Neural cell (in vitro differentiated cells): ENCODE results near the gene STAT3. TPM values are rescaled to one million over a fixed set of nuclear protein-coding genes. Genes with fewer than 3 reads are reported as not detected.

Source experiments
- H2AFZ ChIP-seq: fragments of 200-600, 300-800 bp; sonication (generic), shearing (Covaris generic); 2 replicates; pipeline ENCODE4 v1.6.0; 2014; ENCODE audit warnings: low read depth, mild to moderate bottlenecking, antibody characterized with exemption, low read length, moderate library complexity
- H3F3A ChIP-seq: fragments of 200-600 bp; shearing (Covaris generic); 2 replicates; pipeline ENCODE4 v1.6.1; 2016; ENCODE audit warnings: mild to moderate bottlenecking, moderate library complexity, mixed read lengths, antibody characterized with exemption, low read length; ENCODE audit not compliant: insufficient read depth, poor library complexity, severe bottlenecking
- H3K27ac ChIP-seq: fragments of 200-600, 300-800 bp; sonication (generic), shearing (Covaris generic); 2 replicates; pipeline ENCODE4 v1.5.1; 2014; ENCODE audit warnings: mild to moderate bottlenecking, low read length, moderate library complexity
- H3K27me3 ChIP-seq: fragments of 300-800, 200-600 bp; sonication (generic), shearing (Covaris generic); 2 replicates; pipeline ENCODE4 v1.6.0; 2014; ENCODE audit warnings: mild to moderate bottlenecking, low read depth, low read length, moderate library complexity; ENCODE audit not compliant: insufficient read depth
- H3K36me3 ChIP-seq: fragments of 300-800, 200-600 bp; sonication (generic), shearing (Covaris generic); 2 replicates; pipeline ENCODE4 v1.5.1; 2014; ENCODE audit warnings: mild to moderate bottlenecking, antibody characterized with exemption, low read length, moderate library complexity; ENCODE audit not compliant: insufficient read depth
- H3K4me2 ChIP-seq: fragments of 300-800, 200-600 bp; sonication (generic), shearing (Covaris generic); 2 replicates; pipeline ENCODE4 v1.6.0; 2014; ENCODE audit warnings: mild to moderate bottlenecking, low read length
- H3K4me3 ChIP-seq: fragments of 300-800, 200-600 bp; sonication (generic), shearing (Covaris generic); 2 replicates; pipeline ENCODE4 v1.5.1; 2014; ENCODE audit warnings: mild to moderate bottlenecking, low read length, moderate library complexity
- H3K79me2 ChIP-seq: fragments of 200-600 bp; shearing (Covaris generic); replicated peaks from 2 replicates; pipeline ENCODE4 v1.6.0; 2014; ENCODE audit warnings: mild to moderate bottlenecking, low read length, moderate library complexity; ENCODE audit not compliant: insufficient read depth
- H3K9ac ChIP-seq: fragments of 300-800, 200-600 bp; sonication (generic), shearing (Covaris generic); 2 replicates; pipeline ENCODE4 v1.6.1; 2016; ENCODE audit warnings: mild to moderate bottlenecking, low read length, mixed read lengths
- H3K9me2 ChIP-seq: fragments of 200-600 bp; shearing (Covaris generic); 2 replicates; pipeline ENCODE4 v1.6.1; 2016; ENCODE audit warnings: mild to moderate bottlenecking, low read length, mixed read lengths; ENCODE audit not compliant: insufficient read depth
- H3K9me3 ChIP-seq: fragments of 200-600, 300-800 bp; sonication (generic), shearing (Covaris generic); 2 replicates; pipeline ENCODE4 v1.6.1; 2016; ENCODE audit warnings: mild to moderate bottlenecking, mixed run types, low read length, moderate library complexity, mixed read lengths
- H4K20me1 ChIP-seq: fragments of 200-600 bp; shearing (Covaris generic); 2 replicates; pipeline ENCODE4 v1.6.1; 2016; ENCODE audit warnings: mild to moderate bottlenecking, mixed run types; ENCODE audit not compliant: insufficient read depth
- CTCF ChIP-seq: fragments of 450-650 bp; IDR thresholded peaks from 2 replicates; pipeline ENCODE4 v1.5.1; 2014; ENCODE audit warnings: antibody characterized with exemption, mild to moderate bottlenecking, moderate library complexity; ENCODE audit not compliant: poor library complexity, severe bottlenecking
- EP300 ChIP-seq: fragments of 450-650 bp; conservative IDR thresholded peaks from 2 replicates; pipeline ENCODE4 v1.6.1; 2014; ENCODE audit warnings: antibody characterized with exemption, mild to moderate bottlenecking, moderate library complexity; ENCODE audit not compliant: poor library complexity, severe bottlenecking
- EZH2 ChIP-seq: fragments of 200-600, 300-800 bp; shearing (Covaris generic), sonication (generic); IDR thresholded peaks from 2 replicates; pipeline ENCODE4 v1.6.1; 2014; ENCODE audit warnings: antibody characterized with exemption, low read length, borderline replicate concordance, mild to moderate bottlenecking; ENCODE audit not compliant: insufficient read depth, poor library complexity, severe bottlenecking
- MXI1 ChIP-seq: fragments of 450-650 bp; conservative IDR thresholded peaks from 2 replicates; pipeline ENCODE4 v1.6.1; 2014; ENCODE audit warnings: antibody characterized with exemption, mild to moderate bottlenecking; ENCODE audit not compliant: poor library complexity, severe bottlenecking
- POLR2AphosphoS5 ChIP-seq: IDR thresholded peaks from 2 replicates; pipeline ENCODE4 v1.6.1; 2012
- RAD21 ChIP-seq: fragments of 450-650 bp; conservative IDR thresholded peaks from 2 replicates; pipeline ENCODE4 v1.6.1; 2014; ENCODE audit warnings: antibody characterized with exemption, mild to moderate bottlenecking, moderate library complexity
- REST ChIP-seq: IDR thresholded peaks from 2 replicates; pipeline ENCODE4 v1.6.1; 2012; ENCODE audit warnings: borderline replicate concordance
- SMC3 ChIP-seq: fragments of 450-650 bp; conservative IDR thresholded peaks from 2 replicates; pipeline ENCODE4 v1.6.1; 2014; ENCODE audit warnings: antibody characterized with exemption, mild to moderate bottlenecking, moderate library complexity; ENCODE audit not compliant: poor library complexity
- TAF1 ChIP-seq: IDR thresholded peaks from 2 replicates; pipeline ENCODE4 v1.6.1; 2012; ENCODE audit warnings: low read depth
- polyA plus RNA-seq: library from polyadenylated mRNA; depleted of rRNA; stranded (reverse); fragments of >200 nt; gene quantifications from 2 replicates; pipeline ENCODE4 v1.2.3, GENCODE V29; 2014

Gene STAT3
- polyA plus RNA-seq, 1 donor from 2014 or later: 24.2 TPM

- TF ChIP-seq REST (no peak), RAD21 (no peak), MXI1 (no peak), CTCF (no peak)
- no peaks in the 10 kb centered on the region for H3K27me3 ChIP-seq
- no peak overlapping the region for H3K4me2 ChIP-seq
- no peaks in the 10 kb centered on the region for H3K9me3 ChIP-seq
- no peak overlapping the region for H3K4me3 ChIP-seq
- no peaks in the 10 kb centered on the region for H3K36me3 ChIP-seq
- H3K9me2 ChIP-seq: no peaks in the 10 kb centered on the region
- no peak overlapping the region for H2AFZ ChIP-seq
- H3F3A ChIP-seq: no peaks in the 10 kb centered on the region
- H3K79me2 ChIP-seq: no peaks in the 10 kb centered on the region
- no peaks in the 10 kb centered on the region for H4K20me1 ChIP-seq
- H3K9ac ChIP-seq: no peak overlapping the region
- H3K27ac ChIP-seq: no peak overlapping the region
These were observed 43.5 kb upstream of the STAT3 start for GRCh38 chr17:42431758-42432161.

GRCh38 chr17:42429726-42430447, 41.6 kb upstream of the STAT3 start:
- no peaks in the 10 kb centered on the region for H3F3A ChIP-seq
- no peak overlapping the region for H2AFZ ChIP-seq
- H3K27me3 ChIP-seq: peaks cover 7% of the 10 kb centered on the region
- TF ChIP-seq EZH2 (no peak), CTCF (no peak), TAF1 (no peak), MXI1 (no peak), POLR2AphosphoS5 (no peak), SMC3 (no peak), RAD21 (no peak), EP300 (no peak), REST (no peak)
- no peak overlapping the region for H3K27ac ChIP-seq
- H3K9me3 ChIP-seq: no peaks in the 10 kb centered on the region
- H3K4me2 ChIP-seq: no peak overlapping the region
- no peaks in the 10 kb centered on the region for H3K36me3 ChIP-seq
- H3K9me2 ChIP-seq: no peaks in the 10 kb centered on the region
- H4K20me1 ChIP-seq: no peaks in the 10 kb centered on the region
- H3K4me3 ChIP-seq: no peak overlapping the region
- no peak overlapping the region for H3K9ac ChIP-seq
- H3K79me2 ChIP-seq: no peaks in the 10 kb centered on the region
